HCT116 (cell line): ENCODE data around the gene FADS1. TPM values are rescaled to one million over a fixed set of nuclear protein-coding genes. Genes with fewer than 3 reads are reported as not detected.
A peak's percentile ranks its signal among the peaks of the same experiment; 100 is the strongest.

Experiments used
- ATAC-seq: fragments of 200-7000 bp; cut with Tn5 transposase; 2 replicates; pipeline ENCODE4 v1.9.1; 2020; ENCODE audit warnings: mild to moderate bottlenecking, moderate library complexity
- BruUV-seq: library from RNA; stranded (reverse); fragments of 400-500 nt; replicated peaks from 2 replicates; lab custom pipeline; 2021; lab: Mats Ljungman, UMichigan
- CTCF ChIA-PET: fragments of 300-600 bp; sonication (Branson Sonifier 250); formaldehyde crosslinking; loops from one replicate; lab custom pipeline; 2021; ENCODE audit warnings: antibody characterized with exemption; lab: Charles Lee
- POLR2A ChIA-PET: fragments of 300-600, 350-600 bp; sonication (Branson Sonifier 250); formaldehyde crosslinking; loops from one replicate; lab custom pipeline; 2021; ENCODE audit warnings: antibody characterized with exemption; lab: Charles Lee
- RAD21 ChIA-PET, 2 experiments: fragments of 300-600 bp; sonication (Branson Sonifier 250); formaldehyde crosslinking; loops; one replicate each; lab custom pipeline; 2023; ENCODE audit warnings: low total read pairs in 2 of 2; ENCODE audit not compliant: uncharacterized antibody in 2 of 2, unreplicated experiment in 2 of 2, low non-redundant PET in 1 of 2; lab: Charles Lee
- DNase-seq: peaks from one replicate; pipeline ENCODE4 v3.0.0-alpha.2; 2010; ENCODE audit warnings: low read depth, low spot score
- H2AFZ ChIP-seq: fragments of 200-600 bp; shearing (Covaris generic), sonication (generic); 2 replicates; pipeline ENCODE4 v1.6.1; 2017; ENCODE audit warnings: low read depth, mixed run types, mixed read lengths, antibody characterized with exemption, low read length; ENCODE audit not compliant: poor library complexity, severe bottlenecking
- H3K27ac ChIP-seq: 2 replicates; pipeline ENCODE4 v1.5.1; 2012; ENCODE audit warnings: low read depth, low read length
- H3K27me3 ChIP-seq: fragments of 200-600 bp; sonication (generic); 2 replicates; pipeline ENCODE4 v1.6.1; 2016; ENCODE audit warnings: mixed run types, low read length, mixed read lengths; ENCODE audit not compliant: insufficient read depth
- H3K36me3 ChIP-seq, 2 experiments: fragments of 200-500 bp in 1 of 2; fragments of 200-600 bp in 1 of 2; sonication (Bioruptor generic) in 1 of 2; sonication (generic) in 1 of 2; 2 replicates each; pipeline versions ENCODE4 v1.5.1 to v1.6.1; 2014 to 2016; ENCODE audit warnings: low read length in 2 of 2, inconsistent platforms in 1 of 2, mixed read lengths in 1 of 2, mixed run types in 1 of 2; ENCODE audit not compliant: insufficient read depth in 2 of 2, control insufficient read depth in 1 of 2
- H3K4me1 ChIP-seq, 2 experiments: fragments of 200-600 bp in 1 of 2; sonication (generic) in 1 of 2; 2 replicates each; pipeline versions ENCODE4 v1.5.1 to v1.6.1; 2012 to 2017; ENCODE audit warnings: low read length in 2 of 2, inconsistent platforms in 1 of 2, mild to moderate bottlenecking in 1 of 2, mixed read lengths in 1 of 2, mixed run types in 1 of 2, moderate library complexity in 1 of 2; ENCODE audit not compliant: insufficient read depth in 2 of 2, control insufficient read depth in 1 of 2
- H3K4me2 ChIP-seq: fragments of 200-600 bp; sonication (generic); 2 replicates; pipeline ENCODE4 v1.6.1; 2017; ENCODE audit warnings: mixed run types, low read length, mixed read lengths
- H3K4me3 ChIP-seq, 2 experiments: fragments of 200-600 bp in 1 of 2; sonication (generic) in 1 of 2; replicated peaks in 1 of 2; 2 replicates each; pipeline ENCODE4 v1.5.1; 2011 to 2016; ENCODE audit warnings: low read length in 2 of 2, control low read depth in 1 of 2, low read depth in 1 of 2, mild to moderate bottlenecking in 1 of 2, mixed read lengths in 1 of 2, mixed run types in 1 of 2
- H3K79me2 ChIP-seq: fragments of 200-600 bp; sonication (generic); 2 replicates; pipeline ENCODE4 v1.6.1; 2017; ENCODE audit warnings: mild to moderate bottlenecking, mixed run types, low read length, moderate library complexity, mixed read lengths; ENCODE audit not compliant: insufficient read depth
- H3K9ac ChIP-seq: fragments of 200-600 bp; sonication (generic); 2 replicates; pipeline ENCODE4 v1.6.1; 2016; ENCODE audit warnings: low read length, mixed read lengths
- H3K9me2 ChIP-seq: fragments of 200-600 bp; sonication (generic), shearing (Covaris generic); 2 replicates; pipeline ENCODE4 v1.6.1; 2017; ENCODE audit warnings: mixed run types, mild to moderate bottlenecking, moderate library complexity; ENCODE audit not compliant: insufficient read depth
- H3K9me3 ChIP-seq, 2 experiments: fragments of 200-500 bp in 1 of 2; fragments of 200-600 bp in 1 of 2; sonication (Bioruptor generic) in 1 of 2; sonication (generic) in 1 of 2; 2 replicates each; pipeline ENCODE4 v1.6.1; 2014 to 2017; ENCODE audit warnings: low read length in 2 of 2, mixed read lengths in 2 of 2, inconsistent platforms in 1 of 2, low read depth in 1 of 2, mild to moderate bottlenecking in 1 of 2, mixed run types in 1 of 2, moderate library complexity in 1 of 2; ENCODE audit not compliant: control insufficient read depth in 1 of 2, insufficient read depth in 1 of 2
- H4K20me1 ChIP-seq: fragments of 200-600 bp; sonication (generic), shearing (Covaris generic); 2 replicates; pipeline ENCODE4 v1.6.1; 2017; ENCODE audit warnings: mixed run types, mild to moderate bottlenecking, moderate library complexity; ENCODE audit not compliant: insufficient read depth
- ELF1 ChIP-seq: IDR thresholded peaks from 2 replicates; pipeline ENCODE4 v1.6.1; 2012; ENCODE audit warnings: low read depth, borderline replicate concordance
- FOSL1 ChIP-seq: IDR thresholded peaks from 2 replicates; pipeline ENCODE4 v1.6.1; 2012; ENCODE audit warnings: low read depth
- JUND ChIP-seq: IDR thresholded peaks from 2 replicates; pipeline ENCODE4 v1.6.1; 2012
- POLR2A ChIP-seq: IDR thresholded peaks from 2 replicates; pipeline ENCODE4 v1.7.0; 2011; ENCODE audit warnings: borderline replicate concordance; ENCODE audit not compliant: insufficient read depth, insufficient read length; ENCODE audit errors: extremely low read depth
- RAD21 ChIP-seq: IDR thresholded peaks from 2 replicates; pipeline ENCODE4 v1.6.1; 2012; ENCODE audit warnings: low read depth, mild to moderate bottlenecking
- SRF ChIP-seq: IDR thresholded peaks from 2 replicates; pipeline ENCODE4 v1.6.1; 2012; ENCODE audit warnings: low read depth
- ZBTB33 ChIP-seq: IDR thresholded peaks from 2 replicates; pipeline ENCODE4 v1.6.1; 2011; ENCODE audit warnings: mild to moderate bottlenecking, low read length, moderate library complexity; ENCODE audit not compliant: insufficient replicate concordance; ENCODE audit errors: extremely low read depth
- ZFX ChIP-seq: fragments of 450-650 bp; IDR thresholded peaks from 2 replicates; pipeline ENCODE4 v1.6.1; 2017
- ZNF274 ChIP-seq: fragments of 200-500 bp; sonication (Bioruptor generic); IDR thresholded peaks from 2 replicates; pipeline ENCODE4 v1.6.1; 2014; ENCODE audit warnings: mild to moderate bottlenecking, low read depth, low read length, inconsistent platforms
- intact Hi-C: fragments of 100-400 bp; cut with micrococcal nuclease; formaldehyde crosslinking; loops from 2 replicates; pipeline ENCODE4 v1.10.0; 2022
- total RNA-seq: library from RNA; stranded (reverse); gene quantifications from one replicate; pipeline ENCODE4 v1.2.1, GENCODE V29; 2021; ENCODE audit not compliant: unreplicated experiment
- TF ChIP-seq, protein P1 (sequence below): IDR thresholded peaks from 2 replicates; pipeline ENCODE4 v1.6.1; 2012

The FADS1 gene
- total RNA-seq, 1 experiment from 2014 or later: 56.6 TPM

DNA sequence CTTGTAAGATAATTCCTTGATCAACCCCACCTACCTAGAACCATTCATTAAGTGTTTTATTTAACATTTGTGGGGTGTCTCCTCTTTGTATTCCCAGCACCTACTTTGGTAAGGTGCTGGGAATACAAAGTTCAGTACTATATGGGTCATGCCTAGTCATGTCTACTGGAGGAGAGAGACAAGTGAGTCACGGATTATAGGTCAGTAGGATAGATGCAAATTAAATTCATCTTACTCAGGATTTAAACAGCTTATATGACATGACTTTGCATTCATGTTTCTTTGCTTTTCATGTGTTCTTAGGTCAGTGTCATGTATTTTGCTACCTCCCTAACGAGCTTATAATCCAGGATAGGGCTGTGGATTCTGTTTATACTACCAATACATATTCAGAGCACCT, 3.4 kb upstream of the FADS1 start:
- Histone ChIP-seq H3K79me2 (peaks cover 9% of the 10 kb centered on the region), H3K9me2 (no peaks in the 10 kb centered on the region), H3K36me3 (no peaks in the 10 kb centered on the region), H3K4me3 (no peak overlapping the region), H3K27me3 (no peaks in the 10 kb centered on the region), H3K9me3 (no peaks in the 10 kb centered on the region), H3K9ac (peak overlapping the region; percentile 23; the same call in 1 of the 2 replicates), H3K4me2 (peak overlapping the region; percentile 64), H3K4me1 (peaks cover 28 to 45% of the 10 kb centered on the region in 2 experiments), H4K20me1 (no peaks in the 10 kb centered on the region), H3K27ac (peak overlapping the region; percentile 46), H2AFZ (no peak overlapping the region)
- ATAC-seq: no peak
- ChIA-PET RAD21 (no interaction called here), POLR2A (interaction anchor here (1.0 to 1.7 kb wide), 2 partner anchors 23 to 127 kb away, joined by 3 read pairs; no protein-coding TSS in a partner anchor), CTCF (interaction anchor here (1.7 kb wide), 1 partner anchor 288 kb away, joined by 5 read pairs; no protein-coding TSS in a partner anchor)
- intact Hi-C loops: no loop called here
- no TSS peak for BruUV-seq
- TF ChIP-seq ZBTB33 (no peak), ELF1 (no peak), SRF (no peak), ZFX (no peak), FOSL1 (no peak), JUND (no peak), POLR2A (no peak), RAD21 (no peak), ZNF274 (no peak)
- TF ChIP-seq, protein P1, sequence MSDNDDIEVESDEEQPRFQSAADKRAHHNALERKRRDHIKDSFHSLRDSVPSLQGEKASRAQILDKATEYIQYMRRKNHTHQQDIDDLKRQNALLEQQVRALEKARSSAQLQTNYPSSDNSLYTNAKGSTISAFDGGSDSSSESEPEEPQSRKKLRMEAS: no peak
- no peak for DNase-seq
